K562 (cell line): ENCODE measurements around the gene FAM184B. TPM values are rescaled to one million over a fixed set of nuclear protein-coding genes. Genes with fewer than 3 reads are reported as not detected.

Source experiments
- CHD1 ChIP-seq: fragments of 200-600 bp; sonication (generic); IDR thresholded peaks from one replicate; pipeline ENCODE4 v1.6.1; 2012; ENCODE audit warnings: mild to moderate bottlenecking, moderate library complexity, low read length, inconsistent platforms
- CXXC5 ChIP-seq: fragments of 250-450 bp; sonication (Bioruptor Pico); IDR thresholded peaks from 2 replicates; pipeline ENCODE4 v1.8.0; 2022; ENCODE audit warnings: inconsistent platforms, mild to moderate bottlenecking, moderate library complexity
- DNMT1 ChIP-seq: fragments of 450-650 bp; IDR thresholded peaks from 2 replicates; pipeline ENCODE4 v1.6.1; 2016; ENCODE audit warnings: antibody characterized with exemption, mild to moderate bottlenecking
- E2F4 ChIP-seq: sonication (generic); formaldehyde crosslinking; IDR thresholded peaks from 2 replicates; pipeline ENCODE4 v1.8.0; 2022; ENCODE audit warnings: mild to moderate bottlenecking, low read depth, missing genetic modification reagents
- HBP1 ChIP-seq: fragments of 450-650 bp; formaldehyde crosslinking; IDR thresholded peaks from 2 replicates; pipeline ENCODE4 v1.4.0; 2022; ENCODE audit warnings: missing genetic modification characterization
- HCFC1 ChIP-seq: IDR thresholded peaks from 2 replicates; pipeline ENCODE4 v1.6.1; 2012; ENCODE audit warnings: low read depth, low read length, improper control_type of control experiment
- MIER1 ChIP-seq: fragments of 450-650 bp; IDR thresholded peaks from 2 replicates; pipeline ENCODE4 v1.6.1; 2016; ENCODE audit warnings: antibody characterized with exemption, mild to moderate bottlenecking, low read depth
- MTA3 ChIP-seq: fragments of 450-650 bp; formaldehyde crosslinking; IDR thresholded peaks from 2 replicates; pipeline ENCODE4 v1.6.1; 2017; ENCODE audit warnings: mild to moderate bottlenecking, borderline replicate concordance
- STAT5A ChIP-seq: IDR thresholded peaks from 2 replicates; pipeline ENCODE4 v1.6.1; 2012; ENCODE audit warnings: low read length, inconsistent platforms, borderline replicate concordance
- TAF1 ChIP-seq: IDR thresholded peaks from 2 replicates; pipeline ENCODE4 v1.6.1; 2011; ENCODE audit warnings: mild to moderate bottlenecking, low read length, moderate library complexity; ENCODE audit not compliant: insufficient read depth, control insufficient read depth, severe bottlenecking; ENCODE audit errors: extremely low read depth
- ZNF444 ChIP-seq: fragments of 250-450 bp; sonication (Bioruptor Pico); IDR thresholded peaks from 2 replicates; pipeline ENCODE4 v1.4.0; 2020; ENCODE audit warnings: mild to moderate bottlenecking, moderate library complexity
- polyA plus RNA-seq, 8 experiments: library from polyadenylated mRNA; depleted of rRNA in 4 of 8; stranded (reverse) in 5 of 8; unstranded in 3 of 8; fragments of >200 nt; fragmentation: Nextera tagmentation in 2 of 8; fragmentation: Illumina TruSeq in 1 of 8; extraction: Ambion mirVana in 2 of 8; extraction: Trizol in 1 of 8; gene quantifications; 2 replicates each; pipeline versions ENCODE4 v1.2.1 to v1.2.3, GENCODE V29; 2011 to 2014; ENCODE audit warnings: inconsistent platforms in 1 of 8, missing spikeins in 1 of 8
- total RNA-seq, 7 experiments: library from RNA; depleted of rRNA in 6 of 7; stranded (reverse); fragments of >200 nt in 6 of 7; fragmentation: Illumina TruSeq in 2 of 7; extraction: Trizol in 2 of 7; gene quantifications; 2 replicates each; pipeline versions ENCODE4 v1.2.1 to v1.2.3, GENCODE V29; 2011 to 2021; ENCODE audit warnings: low replicate concordance in 1 of 7
- TF ChIP-seq, protein P1 (sequence below): fragments of 450-650 bp; IDR thresholded peaks from 2 replicates; pipeline ENCODE4 v1.6.1; 2016; ENCODE audit warnings: borderline replicate concordance
- TF ChIP-seq, protein P2 (sequence below), 3 experiments: fragments of 200-800 bp in 1 of 3; fragments of 250-450 bp in 1 of 3; fragments of 450-650 bp in 1 of 3; sonication (Bioruptor Pico) in 1 of 3; sonication (Bioruptor generic) in 1 of 3; formaldehyde crosslinking in 1 of 3; IDR thresholded peaks; 2 replicates each; pipeline versions ENCODE4 v1.6.1 to v1.8.0; 2016 to 2022; ENCODE audit warnings: mild to moderate bottlenecking in 2 of 3, missing genetic modification characterization in 2 of 3, missing compliant biosample characterization in 1 of 3, moderate library complexity in 1 of 3
- TF ChIP-seq, protein P3 (sequence below): sonication (generic); formaldehyde crosslinking; IDR thresholded peaks from 2 replicates; pipeline ENCODE4 v1.9.0; 2022; ENCODE audit warnings: mild to moderate bottlenecking, missing genetic modification reagents

The FAM184B gene
- total and polyA plus RNA-seq, 9 of the 15 experiments (the other 6 are each of a cell fraction or from before 2014, with no cell fraction given) = not detected

DNA sequence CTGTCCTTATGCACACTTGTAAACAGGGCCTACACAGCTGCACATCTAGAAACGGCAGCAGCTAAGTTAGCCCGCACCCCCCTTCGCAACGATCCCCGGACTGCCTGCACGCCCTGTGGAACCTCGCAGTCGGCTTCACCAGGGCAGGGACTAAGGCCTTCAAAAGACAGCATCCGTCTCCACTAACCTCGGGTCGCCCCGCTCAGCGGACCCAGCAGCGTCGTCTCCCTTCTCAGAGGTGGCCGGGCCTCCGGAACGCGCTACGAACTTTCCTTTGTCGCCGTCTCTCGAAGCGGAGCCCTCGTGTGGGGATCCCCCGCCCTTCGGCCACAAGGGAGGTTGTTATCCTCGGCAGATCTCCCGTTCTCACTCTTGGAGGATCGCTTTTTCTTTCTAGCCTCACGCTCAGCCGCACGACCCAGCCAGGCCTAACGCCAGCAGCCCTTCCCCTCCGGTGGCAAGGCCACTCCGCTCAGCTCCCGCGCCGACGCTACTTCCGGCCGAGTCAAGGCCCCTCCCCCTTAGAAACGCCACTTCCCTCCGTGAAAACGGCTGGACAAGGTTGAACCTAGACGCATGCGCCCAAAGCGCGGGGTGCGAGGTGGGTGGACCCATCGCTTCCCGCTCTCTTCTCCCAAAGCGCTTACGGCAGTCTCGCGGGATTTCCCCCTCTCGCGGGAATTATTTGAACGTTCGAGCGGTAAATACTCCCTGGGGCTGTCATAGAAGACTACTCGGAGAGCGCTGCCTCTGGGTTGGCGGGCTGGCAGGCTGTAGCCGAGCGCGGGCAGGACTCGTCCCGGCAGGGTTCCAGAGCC is 29.0 kb upstream of the FAM184B start, which contains the start of the genes DCAF16 and NCAPG (continued):
- peak; percentile 81 for TF ChIP-seq TAF1
- no peak for TF ChIP-seq HBP1 (CRISPR knock-in tag)
- TF ChIP-seq E2F4 (CRISPR knock-in tag) = peak; percentile 99
- no peak for TF ChIP-seq DNMT1
- TF ChIP-seq, protein P1, sequence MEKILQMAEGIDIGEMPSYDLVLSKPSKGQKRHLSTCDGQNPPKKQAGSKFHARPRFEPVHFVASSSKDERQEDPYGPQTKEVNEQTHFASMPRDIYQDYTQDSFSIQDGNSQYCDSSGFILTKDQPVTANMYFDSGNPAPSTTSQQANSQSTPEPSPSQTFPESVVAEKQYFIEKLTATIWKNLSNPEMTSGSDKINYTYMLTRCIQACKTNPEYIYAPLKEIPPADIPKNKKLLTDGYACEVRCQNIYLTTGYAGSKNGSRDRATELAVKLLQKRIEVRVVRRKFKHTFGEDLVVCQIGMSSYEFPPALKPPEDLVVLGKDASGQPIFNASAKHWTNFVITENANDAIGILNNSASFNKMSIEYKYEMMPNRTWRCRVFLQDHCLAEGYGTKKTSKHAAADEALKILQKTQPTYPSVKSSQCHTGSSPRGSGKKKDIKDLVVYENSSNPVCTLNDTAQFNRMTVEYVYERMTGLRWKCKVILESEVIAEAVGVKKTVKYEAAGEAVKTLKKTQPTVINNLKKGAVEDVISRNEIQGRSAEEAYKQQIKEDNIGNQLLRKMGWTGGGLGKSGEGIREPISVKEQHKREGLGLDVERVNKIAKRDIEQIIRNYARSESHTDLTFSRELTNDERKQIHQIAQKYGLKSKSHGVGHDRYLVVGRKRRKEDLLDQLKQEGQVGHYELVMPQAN = peak; percentile 69
- no peak for TF ChIP-seq ZNF444 (CRISPR knock-in tag)
- peak; percentile 85 for TF ChIP-seq CXXC5 (CRISPR knock-in tag)
- peak; percentile 15 for TF ChIP-seq CHD1
- TF ChIP-seq, protein P2, sequence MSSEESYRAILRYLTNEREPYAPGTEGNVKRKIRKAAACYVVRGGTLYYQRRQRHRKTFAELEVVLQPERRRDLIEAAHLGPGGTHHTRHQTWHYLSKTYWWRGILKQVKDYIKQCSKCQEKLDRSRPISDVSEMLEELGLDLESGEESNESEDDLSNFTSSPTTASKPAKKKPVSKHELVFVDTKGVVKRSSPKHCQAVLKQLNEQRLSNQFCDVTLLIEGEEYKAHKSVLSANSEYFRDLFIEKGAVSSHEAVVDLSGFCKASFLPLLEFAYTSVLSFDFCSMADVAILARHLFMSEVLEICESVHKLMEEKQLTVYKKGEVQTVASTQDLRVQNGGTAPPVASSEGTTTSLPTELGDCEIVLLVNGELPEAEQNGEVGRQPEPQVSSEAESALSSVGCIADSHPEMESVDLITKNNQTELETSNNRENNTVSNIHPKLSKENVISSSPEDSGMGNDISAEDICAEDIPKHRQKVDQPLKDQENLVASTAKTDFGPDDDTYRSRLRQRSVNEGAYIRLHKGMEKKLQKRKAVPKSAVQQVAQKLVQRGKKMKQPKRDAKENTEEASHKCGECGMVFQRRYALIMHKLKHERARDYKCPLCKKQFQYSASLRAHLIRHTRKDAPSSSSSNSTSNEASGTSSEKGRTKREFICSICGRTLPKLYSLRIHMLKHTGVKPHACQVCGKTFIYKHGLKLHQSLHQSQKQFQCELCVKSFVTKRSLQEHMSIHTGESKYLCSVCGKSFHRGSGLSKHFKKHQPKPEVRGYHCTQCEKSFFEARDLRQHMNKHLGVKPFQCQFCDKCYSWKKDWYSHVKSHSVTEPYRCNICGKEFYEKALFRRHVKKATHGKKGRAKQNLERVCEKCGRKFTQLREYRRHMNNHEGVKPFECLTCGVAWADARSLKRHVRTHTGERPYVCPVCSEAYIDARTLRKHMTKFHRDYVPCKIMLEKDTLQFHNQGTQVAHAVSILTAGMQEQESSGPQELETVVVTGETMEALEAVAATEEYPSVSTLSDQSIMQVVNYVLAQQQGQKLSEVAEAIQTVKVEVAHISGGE (CRISPR knock-in tag; IDR thresholded peaks at IDR 0.05) = peak in 1 of 3 experiments; percentile 42; a peak in 1 of 6 replicates
- peak; percentile 13; the same call in 1 of the 2 replicates for TF ChIP-seq STAT5A
- TF ChIP-seq HCFC1 = peak; percentile 63
- TF ChIP-seq, protein P3, sequence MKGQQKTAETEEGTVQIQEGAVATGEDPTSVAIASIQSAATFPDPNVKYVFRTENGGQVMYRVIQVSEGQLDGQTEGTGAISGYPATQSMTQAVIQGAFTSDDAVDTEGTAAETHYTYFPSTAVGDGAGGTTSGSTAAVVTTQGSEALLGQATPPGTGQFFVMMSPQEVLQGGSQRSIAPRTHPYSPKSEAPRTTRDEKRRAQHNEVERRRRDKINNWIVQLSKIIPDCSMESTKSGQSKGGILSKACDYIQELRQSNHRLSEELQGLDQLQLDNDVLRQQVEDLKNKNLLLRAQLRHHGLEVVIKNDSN (CRISPR knock-in tag) = peak; percentile 32; the same call in 1 of the 2 replicates
- peak; percentile 53; the same call in 1 of the 2 replicates for TF ChIP-seq MTA3
- TF ChIP-seq MIER1 = no peak
